Left forelimb (tissue), 1 donor: ENCODE data around the gene SLC48A1.
"Not testable (repeated sequence)": the region's sequence is repeated elsewhere in the genome, so short reads cannot be mapped to it uniquely, and the experiment has no call there.

Experiments
- DNase-seq: peaks from one replicate; pipeline ENCODE4 v3.0.0-alpha.2; 2018; ENCODE audit warnings: low spot score

Gene SLC48A1

GRCh38 chr12:47793015-47793681 lies 20.1 kb downstream of the SLC48A1 start:
- no peak for DNase-seq

- no peak for DNase-seq
Observed at GRCh38 chr12:47794679-47795078, 21.6 kb downstream of the SLC48A1 start.

- no peak for DNase-seq
Observed at GRCh38 chr12:47795121-47795813, 22.2 kb downstream of the SLC48A1 start.

GRCh38 chr12:47795814-47796411 lies 22.9 kb downstream of the SLC48A1 start:
- DNase-seq = no peak

- no peak for DNase-seq
Observed at GRCh38 chr12:47797441-47797840, 24.4 kb downstream of the SLC48A1 start.

- no peak for DNase-seq
Observed at GRCh38 chr12:47798382-47798948, 25.4 kb downstream of the SLC48A1 start.

- DNase-seq = no peak
Observed at GRCh38 chr12:47799357-47799955, 26.4 kb downstream of the SLC48A1 start.

GRCh38 chr12:47800582-47800981 lies 27.5 kb downstream of the SLC48A1 start:
- DNase-seq = no peak

- DNase-seq = no peak
Observed at GRCh38 chr12:47801170-47801903, 28.3 kb downstream of the SLC48A1 start.

GRCh38 chr12:47801904-47802246 lies 28.8 kb downstream of the SLC48A1 start:
- no peak for DNase-seq

- no peak for DNase-seq
Observed at GRCh38 chr12:47802312-47802711, 29.3 kb downstream of the SLC48A1 start.

- DNase-seq = no peak
Observed at GRCh38 chr12:47803191-47803875, 30.3 kb downstream of the SLC48A1 start.

GRCh38 chr12:47804171-47804570 lies 31.1 kb downstream of the SLC48A1 start:
- no peak for DNase-seq

- no peak for DNase-seq
Observed at GRCh38 chr12:47805417-47805816, 32.4 kb downstream of the SLC48A1 start.

- no peak for DNase-seq
Observed at GRCh38 chr12:47807338-47807737, 34.3 kb downstream of the SLC48A1 start.

- DNase-seq = no peak
Observed at GRCh38 chr12:47808050-47808449, 35.0 kb downstream of the SLC48A1 start.

- DNase-seq = no peak
Observed at GRCh38 chr12:47808574-47809365, 35.7 kb downstream of the SLC48A1 start.

GRCh38 chr12:47809518-47809917 lies 36.5 kb downstream of the SLC48A1 start:
- DNase-seq = not testable (repeated sequence)

GRCh38 chr12:47811072-47811396 lies 38.0 kb downstream of the SLC48A1 start:
- DNase-seq = no peak

- no peak for DNase-seq
Observed at GRCh38 chr12:47811581-47812484, 38.8 kb downstream of the SLC48A1 start.
